Measurements from ENCODE around the gene KIF16B. TPM values are rescaled to one million over a fixed set of nuclear protein-coding genes. Genes with fewer than 3 reads are reported as not detected.
A peak's percentile ranks its signal among the peaks of the same experiment; 100 is the strongest.
"Not testable (repeated sequence)": the region's sequence is repeated elsewhere in the genome, so short reads cannot be mapped to it uniquely, and the experiment has no call there.

Gene KIF16B
- total RNA-seq, 1 donor: 13.4 TPM

DNA sequence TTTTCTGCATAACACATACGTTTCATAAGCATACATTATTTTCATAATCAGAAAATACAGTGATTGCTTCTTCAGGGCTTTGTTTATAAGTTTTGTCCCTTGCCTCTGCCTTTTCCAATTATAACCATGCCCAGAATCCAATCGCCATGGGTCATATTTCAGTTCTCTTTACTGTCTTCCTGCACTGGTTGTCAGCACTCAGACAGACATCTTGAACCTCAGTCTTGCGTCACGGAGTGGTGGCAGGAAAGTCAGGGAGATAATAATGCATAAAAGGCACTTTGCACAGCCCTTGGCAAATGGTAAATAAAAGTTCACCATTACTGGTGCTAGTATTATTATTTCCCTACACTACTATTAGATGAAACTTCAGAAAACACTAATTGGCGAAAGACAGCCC is 7.2 kb downstream of the KIF16B start:
- DNase-seq (ENCODE audit: low read depth): no peak
- TF ChIP-seq, protein P1, sequence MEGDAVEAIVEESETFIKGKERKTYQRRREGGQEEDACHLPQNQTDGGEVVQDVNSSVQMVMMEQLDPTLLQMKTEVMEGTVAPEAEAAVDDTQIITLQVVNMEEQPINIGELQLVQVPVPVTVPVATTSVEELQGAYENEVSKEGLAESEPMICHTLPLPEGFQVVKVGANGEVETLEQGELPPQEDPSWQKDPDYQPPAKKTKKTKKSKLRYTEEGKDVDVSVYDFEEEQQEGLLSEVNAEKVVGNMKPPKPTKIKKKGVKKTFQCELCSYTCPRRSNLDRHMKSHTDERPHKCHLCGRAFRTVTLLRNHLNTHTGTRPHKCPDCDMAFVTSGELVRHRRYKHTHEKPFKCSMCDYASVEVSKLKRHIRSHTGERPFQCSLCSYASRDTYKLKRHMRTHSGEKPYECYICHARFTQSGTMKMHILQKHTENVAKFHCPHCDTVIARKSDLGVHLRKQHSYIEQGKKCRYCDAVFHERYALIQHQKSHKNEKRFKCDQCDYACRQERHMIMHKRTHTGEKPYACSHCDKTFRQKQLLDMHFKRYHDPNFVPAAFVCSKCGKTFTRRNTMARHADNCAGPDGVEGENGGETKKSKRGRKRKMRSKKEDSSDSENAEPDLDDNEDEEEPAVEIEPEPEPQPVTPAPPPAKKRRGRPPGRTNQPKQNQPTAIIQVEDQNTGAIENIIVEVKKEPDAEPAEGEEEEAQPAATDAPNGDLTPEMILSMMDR (IDR thresholded peaks at IDR 0.05; ENCODE audit: insufficient read depth, low read depth, low read length): no peak
- no peak overlapping the region for H3K4me3 ChIP-seq (ENCODE audit: low read depth, low read length)

DNA sequence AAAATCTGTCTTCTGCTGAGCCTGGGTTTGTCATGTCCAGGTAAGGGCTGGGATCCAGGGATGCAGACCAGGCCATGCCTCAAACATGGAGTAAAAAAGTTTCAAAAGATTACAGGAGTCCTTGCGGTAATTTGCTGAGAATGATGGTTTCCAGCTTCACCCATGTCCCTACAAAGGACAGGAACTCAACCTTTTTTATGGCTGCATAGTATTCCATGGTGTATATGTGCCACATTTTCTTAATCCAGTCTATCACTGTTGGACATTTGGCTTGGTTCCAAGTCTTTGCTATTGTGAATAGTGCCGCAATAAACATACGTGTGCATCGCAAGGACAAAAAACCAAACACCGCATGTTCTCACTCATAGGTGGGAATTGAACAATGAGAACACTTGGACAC is 9.2 kb downstream of the KIF16B start:
- H3K4me3 ChIP-seq (ENCODE audit: low read depth, low read length); DNase-seq (ENCODE audit: low read depth): not testable (repeated sequence)

DNA sequence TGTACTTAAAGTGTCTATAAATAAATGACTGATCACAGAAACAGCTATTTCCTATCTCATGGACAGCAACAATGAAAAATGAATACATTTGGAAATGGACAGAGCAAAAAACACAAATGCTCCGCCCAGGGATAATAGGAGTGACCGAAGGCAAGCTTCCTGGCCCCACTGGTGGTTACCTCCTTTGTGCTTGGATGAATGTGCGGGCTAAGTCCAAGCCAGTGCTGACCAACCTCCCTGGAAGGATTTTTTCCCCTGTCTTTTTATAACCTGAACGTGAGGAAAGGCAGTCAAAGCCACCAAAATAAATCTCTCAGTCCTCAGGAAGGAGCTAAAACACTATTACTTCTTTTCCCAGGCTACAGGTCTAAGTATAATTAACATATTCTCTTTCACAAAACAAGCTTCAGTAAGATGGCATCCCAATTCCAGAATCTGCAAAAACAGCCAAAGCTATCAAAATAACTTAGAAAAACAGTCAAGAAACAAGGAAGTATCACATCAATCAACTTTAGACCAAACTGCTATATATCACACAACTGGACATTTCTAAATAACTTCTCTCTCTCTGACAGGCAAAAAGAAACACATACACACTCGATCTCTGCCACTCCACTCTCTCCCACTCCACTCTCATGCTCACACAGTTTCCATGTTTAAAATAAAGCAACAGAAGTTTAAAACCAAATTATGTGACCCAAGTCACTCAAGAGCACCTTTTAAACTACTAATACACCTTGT is 10.0 kb downstream of the KIF16B start:
- no peak for DNase-seq (ENCODE audit: low read depth)
- TF ChIP-seq, protein P1 (IDR thresholded peaks at IDR 0.05; ENCODE audit: insufficient read depth, low read depth, low read length): no peak
- no peak overlapping the region for H3K4me3 ChIP-seq (ENCODE audit: low read depth, low read length)

DNA sequence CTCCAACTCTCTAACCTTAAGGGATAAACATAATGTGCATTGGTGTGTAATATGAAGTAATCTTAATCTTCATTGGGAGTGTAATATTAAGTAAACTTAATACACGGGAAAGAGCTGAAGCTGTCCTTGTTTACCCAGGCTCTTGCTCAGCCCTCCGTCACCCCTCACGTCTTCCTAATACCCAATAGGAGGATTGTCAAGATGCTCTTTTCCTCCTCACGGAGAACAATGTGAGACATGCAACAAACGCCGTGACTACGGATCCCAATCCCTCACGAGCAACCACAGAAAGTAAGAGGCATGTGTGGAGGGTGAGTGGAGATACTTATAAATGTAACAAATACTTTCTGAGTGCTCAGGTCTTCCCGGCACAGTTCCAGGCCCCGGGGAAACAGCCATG is 11.0 kb downstream of the KIF16B start:
- TF ChIP-seq, protein P1 (IDR thresholded peaks at IDR 0.05; ENCODE audit: insufficient read depth, low read depth, low read length): no peak
- H3K4me3 ChIP-seq (ENCODE audit: low read depth, low read length): no peak overlapping the region
- DNase-seq (ENCODE audit: low read depth): no peak

DNA sequence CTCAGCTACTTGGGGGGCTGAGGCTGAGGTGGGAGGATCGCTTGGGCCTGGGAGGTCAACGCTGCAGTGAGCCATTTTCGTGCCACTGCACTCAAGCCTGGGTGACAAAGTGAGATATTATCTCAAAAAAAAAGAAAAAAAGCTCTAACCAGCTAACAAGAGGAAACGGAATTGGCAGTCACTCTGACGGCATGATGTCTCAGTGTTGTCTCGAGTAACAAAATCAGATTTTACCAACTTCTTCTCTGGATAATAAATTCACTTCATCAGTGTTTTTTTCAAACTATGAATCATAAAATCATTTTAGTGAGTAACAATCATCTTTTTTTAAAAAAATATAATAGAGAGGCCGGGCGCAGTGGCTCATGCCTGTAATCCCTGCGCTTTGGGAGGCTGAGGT is 12.6 kb downstream of the KIF16B start:
- TF ChIP-seq, protein P1 (IDR thresholded peaks at IDR 0.05; ENCODE audit: insufficient read depth, low read depth, low read length): no peak
- DNase-seq (ENCODE audit: low read depth): no peak
- no peak overlapping the region for H3K4me3 ChIP-seq (ENCODE audit: low read depth, low read length)

DNA sequence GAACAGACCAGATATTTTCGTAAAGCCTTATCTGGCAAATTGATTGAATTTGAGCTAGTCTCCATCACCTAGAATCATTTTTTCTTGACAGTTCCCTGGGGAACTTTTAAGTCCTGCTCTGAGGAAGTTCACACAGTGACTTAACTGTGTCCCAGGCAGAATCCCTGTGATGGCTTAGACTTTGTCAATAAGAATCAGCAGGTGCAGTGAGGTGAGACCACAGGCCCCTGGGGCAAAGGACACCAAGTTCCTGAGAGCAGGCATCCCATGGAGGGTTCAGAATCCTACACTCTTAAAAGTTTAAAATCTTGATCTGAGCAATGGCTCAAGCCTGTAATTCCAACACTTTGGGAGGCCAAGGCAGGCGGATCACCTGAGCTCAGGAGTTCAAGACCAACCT is 13.0 kb downstream of the KIF16B start:
- TF ChIP-seq, protein P1 (IDR thresholded peaks at IDR 0.05; ENCODE audit: insufficient read depth, low read depth, low read length): no peak
- H3K4me3 ChIP-seq (ENCODE audit: low read depth, low read length): no peak overlapping the region
- DNase-seq (ENCODE audit: low read depth): no peak

DNA sequence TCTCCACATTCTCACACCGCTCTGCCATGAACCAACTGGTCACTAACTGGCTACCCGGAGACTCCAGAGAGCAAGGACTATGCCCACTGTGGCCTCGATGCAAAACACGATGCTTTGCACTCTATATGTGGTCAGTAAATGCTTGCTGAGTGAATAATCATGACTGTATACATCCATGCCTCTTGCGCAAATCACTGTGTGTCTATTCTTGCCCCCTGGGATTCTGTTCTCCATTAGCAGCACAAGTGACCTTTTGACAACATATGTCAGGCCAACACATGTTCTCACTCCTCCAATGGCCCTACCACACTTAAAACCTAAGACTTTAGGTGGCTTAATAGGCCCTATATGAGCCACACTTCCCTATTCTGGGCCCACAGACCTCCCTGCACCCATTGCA is 16.9 kb downstream of the KIF16B start:
- TF ChIP-seq, protein P1 (IDR thresholded peaks at IDR 0.05; ENCODE audit: insufficient read depth, low read depth, low read length): no peak
- no peak overlapping the region for H3K4me3 ChIP-seq (ENCODE audit: low read depth, low read length)
- peak; percentile 66 for DNase-seq (ENCODE audit: low read depth)
